ENCODE results near the gene FMN1.

GRCh38 chr15:33153548-33153947 is 41.0 kb downstream of the FMN1 start:
- TF ChIP-seq CTCF (IDR thresholded peaks at IDR 0.05) = no peak
- no peak for TF ChIP-seq POLR2AphosphoS5 (IDR thresholded peaks at IDR 0.05; ENCODE audit: insufficient read depth in 1 of 2, low read depth in 1 of 2)

All from vagina (tissue), 2 donors.